PFSK-1 (cell line): ENCODE results near the gene CORO1C.

Experiments used
- FOXP2 ChIP-seq: optimal IDR thresholded peaks from 2 replicates; pipeline ENCODE3; 2011; ENCODE audit warnings: borderline replicate concordance, control low read depth, inconsistent platforms; ENCODE audit not compliant: insufficient read depth; ENCODE audit errors: extremely low read length, extremely low read depth
- POLR2AphosphoS5 ChIP-seq: IDR thresholded peaks from 2 replicates; pipeline ENCODE4 v1.6.1; 2012; ENCODE audit warnings: low read depth, mild to moderate bottlenecking, control low read depth, low read length, moderate library complexity
- REST ChIP-seq, 2 experiments: IDR thresholded peaks; 2 replicates each; pipeline versions ENCODE4 v1.6.1 to v1.8.0; 2011 to 2012; ENCODE audit warnings: low read depth in 2 of 2, low read length in 2 of 2, control low read depth in 1 of 2, inconsistent platforms in 1 of 2, mild to moderate bottlenecking in 1 of 2, moderate library complexity in 1 of 2; ENCODE audit not compliant: insufficient read depth in 1 of 2
- SIN3A ChIP-seq: IDR thresholded peaks from 2 replicates; pipeline ENCODE4 v1.6.1; 2012; ENCODE audit warnings: mild to moderate bottlenecking, low read length, moderate library complexity, borderline replicate concordance; ENCODE audit not compliant: insufficient read depth
- TAF1 ChIP-seq: IDR thresholded peaks from 2 replicates; pipeline ENCODE4 v1.6.1; 2012; ENCODE audit warnings: low read length, control low read depth, borderline replicate concordance; ENCODE audit not compliant: insufficient read depth

CORO1C gene

GRCh38 chr12:108770269-108770829 is 39.0 kb upstream of the CORO1C start:
- TF ChIP-seq REST (IDR thresholded peaks at IDR 0.05; ENCODE audit: insufficient read depth in 1 of 2, low read depth in 2 of 2, low read length in 2 of 2) (no peak), FOXP2 (no peak), SIN3A (no peak), TAF1 (no peak), POLR2AphosphoS5 (no peak)

- TF ChIP-seq TAF1: no peak
- no peak for TF ChIP-seq SIN3A
- no peak for TF ChIP-seq FOXP2
- no peak for TF ChIP-seq REST (IDR thresholded peaks at IDR 0.05; ENCODE audit: insufficient read depth in 1 of 2, low read depth in 2 of 2, low read length in 2 of 2)
Measured at GRCh38 chr12:108768591-108769500, 37.5 kb upstream of the CORO1C start.

GRCh38 chr12:108766294-108766693 is 35.0 kb upstream of the CORO1C start:
- TF ChIP-seq REST (IDR thresholded peaks at IDR 0.05; ENCODE audit: insufficient read depth in 1 of 2, low read depth in 2 of 2, low read length in 2 of 2) (no peak), TAF1 (no peak)

DNA sequence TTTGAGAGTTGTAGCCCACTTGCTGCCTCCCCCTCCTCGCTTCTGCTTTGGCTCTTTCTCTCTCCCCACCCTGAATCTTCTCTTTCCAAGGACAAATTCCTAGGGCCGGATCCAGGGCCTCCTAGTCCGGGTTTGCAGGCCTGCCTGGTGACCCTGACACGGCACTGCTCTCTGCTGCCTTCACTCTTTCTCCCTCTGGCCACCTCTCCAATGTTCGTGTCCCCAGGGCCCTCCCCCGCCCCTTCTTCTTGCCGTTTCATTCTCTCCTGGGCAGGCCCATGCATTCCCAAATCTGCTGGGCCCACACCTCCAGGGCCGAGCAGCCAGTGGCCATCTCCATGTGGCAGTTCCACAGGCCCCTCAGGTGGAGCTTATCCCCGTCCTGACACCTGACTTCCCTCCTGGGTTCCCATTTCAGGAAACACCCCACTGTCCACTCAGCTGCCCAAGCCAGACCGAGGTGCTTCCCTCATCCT is 34.0 kb upstream of the CORO1C start:
- TF ChIP-seq POLR2AphosphoS5: no peak
- TF ChIP-seq SIN3A: no peak
- no peak for TF ChIP-seq FOXP2
- no peak for TF ChIP-seq TAF1
- no peak for TF ChIP-seq REST (IDR thresholded peaks at IDR 0.05; ENCODE audit: insufficient read depth in 1 of 2, low read depth in 2 of 2, low read length in 2 of 2)
